Hippocampal formation (tissue), 2 donors: ENCODE measurements around the gene CEP112.
A peak's percentile ranks its signal among the peaks of the same experiment; 100 is the strongest.

Experiments used
- DNase-seq, 2 donors: peaks; one replicate each; lab custom pipeline; 2025; lab: John Stamatoyannopoulos, UW

Gene CEP112

GRCh38 chr17:65655706-65656105 lies 536.2 kb downstream of the CEP112 start:
- no peak for DNase-seq

GRCh38 chr17:65644545-65644944 lies 547.4 kb downstream of the CEP112 start:
- no peak for DNase-seq

GRCh38 chr17:65638221-65638975 lies 553.5 kb downstream of the CEP112 start:
- peak in 1 of 2 donors; percentile 8 for DNase-seq

GRCh38 chr17:65637786-65638185 lies 554.1 kb downstream of the CEP112 start:
- no peak for DNase-seq

- DNase-seq = no peak
Observed at GRCh38 chr17:65634533-65634932, 557.4 kb downstream of the CEP112 start.

GRCh38 chr17:65633988-65634387 lies 557.9 kb downstream of the CEP112 start:
- DNase-seq = no peak

- DNase-seq = no peak
Observed at GRCh38 chr17:65633146-65633881, 558.6 kb downstream of the CEP112 start.

GRCh38 chr17:65630502-65630901 lies 561.4 kb downstream of the CEP112 start:
- no peak for DNase-seq

- DNase-seq = no peak
Observed at GRCh38 chr17:65629234-65629690, 562.7 kb downstream of the CEP112 start.

GRCh38 chr17:65628644-65629036 lies 563.3 kb downstream of the CEP112 start:
- no peak for DNase-seq

GRCh38 chr17:65627891-65628643 lies 563.9 kb downstream of the CEP112 start:
- no peak for DNase-seq

GRCh38 chr17:65627108-65627507 lies 564.8 kb downstream of the CEP112 start:
- DNase-seq = no peak

- DNase-seq = no peak
Observed at GRCh38 chr17:65626451-65626850, 565.5 kb downstream of the CEP112 start.

GRCh38 chr17:65618516-65618915 lies 573.4 kb downstream of the CEP112 start:
- DNase-seq = peak in 1 of 2 donors; percentile 12

GRCh38 chr17:65617496-65617895 lies 574.4 kb downstream of the CEP112 start:
- no peak for DNase-seq

- no peak for DNase-seq
Observed at GRCh38 chr17:65609749-65610148, 582.2 kb downstream of the CEP112 start.

- DNase-seq = no peak
Observed at GRCh38 chr17:65609286-65609685, 582.6 kb downstream of the CEP112 start.

- DNase-seq = no peak
Observed at GRCh38 chr17:65604070-65604469, 587.9 kb downstream of the CEP112 start.

GRCh38 chr17:65601881-65602280 lies 590.1 kb downstream of the CEP112 start:
- DNase-seq = no peak

GRCh38 chr17:65601145-65601544 lies 590.8 kb downstream of the CEP112 start:
- DNase-seq = no peak

- no peak for DNase-seq
Observed at GRCh38 chr17:65600518-65600917, 591.4 kb downstream of the CEP112 start.

GRCh38 chr17:65599650-65600049 lies 592.3 kb downstream of the CEP112 start:
- no peak for DNase-seq

GRCh38 chr17:65598746-65599145 lies 593.2 kb downstream of the CEP112 start:
- no peak for DNase-seq
